Esophagus squamous epithelium (tissue), 4 donors: ENCODE results near the gene RIMBP2.

Experiments used
- CTCF ChIP-seq, 6 experiments: fragments of 450-650 bp in 4 of 6; fragments of 200-600 bp in 2 of 6; sonication (generic) in 2 of 6; IDR thresholded peaks; one replicate each; pipeline ENCODE4 v1.5.1; 2016 to 2019; ENCODE audit warnings: antibody characterized with exemption in 6 of 6, mild to moderate bottlenecking in 4 of 6, moderate library complexity in 4 of 6
- POLR2A ChIP-seq, 4 donors: fragments of 450-650 bp; IDR thresholded peaks; one replicate each; pipeline ENCODE4 v1.6.1; 2017; ENCODE audit warnings: antibody characterized with exemption in 4 of 4, mild to moderate bottlenecking in 4 of 4, moderate library complexity in 3 of 4

GRCh38 chr12:130385193-130385592, 330.9 kb downstream of the RIMBP2 start:
- no peak for TF ChIP-seq CTCF (IDR thresholded peaks at IDR 0.05)
- no peak for TF ChIP-seq POLR2A (IDR thresholded peaks at IDR 0.05)
